Activated CD8-positive, alpha-beta memory T cell treated with anti-CD3 and anti-CD28 coated beads, Interleukin-2, amount 50 U/mL, for 1 hour (primary cell): Measurements from ENCODE around the gene EPB41L2.
"Not testable (repeated sequence)": the region's sequence is repeated elsewhere in the genome, so short reads cannot be mapped to it uniquely, and the experiment has no call there.

ENCODE experiments used
- DNase-seq: peaks from one replicate; pipeline ENCODE4 v3.0.0-alpha.2; 2020; ENCODE audit errors: extremely low read depth

The EPB41L2 gene

DNA sequence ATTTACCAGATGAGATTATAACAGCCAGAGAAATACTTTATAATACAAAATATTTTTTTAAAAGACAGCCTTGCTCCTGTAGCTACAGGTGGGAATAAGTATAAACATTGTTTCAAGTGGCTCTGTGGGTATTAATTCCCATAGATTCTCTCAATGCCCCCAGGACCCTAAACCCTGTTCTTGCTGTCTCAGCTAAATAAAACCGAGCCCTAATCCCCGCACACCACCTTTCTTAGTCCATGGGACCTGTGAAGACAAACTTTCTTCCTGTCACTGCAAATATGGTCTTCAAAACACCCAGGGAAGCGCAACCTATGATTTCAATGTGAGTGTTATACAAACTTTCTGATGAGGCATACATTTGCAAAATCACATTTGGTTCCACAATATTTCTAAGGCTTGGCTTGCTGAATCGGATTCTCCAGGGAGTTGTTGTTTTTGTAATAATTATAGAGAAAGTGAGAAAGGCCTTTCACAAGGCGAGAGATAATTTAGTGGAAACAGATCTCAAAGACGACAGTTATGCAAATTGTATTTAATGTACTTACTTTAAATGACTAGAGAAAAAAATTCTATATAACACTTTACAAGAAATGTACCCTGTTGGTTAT lies 224.7 kb downstream of the EPB41L2 start:
- DNase-seq, result no peak

DNA sequence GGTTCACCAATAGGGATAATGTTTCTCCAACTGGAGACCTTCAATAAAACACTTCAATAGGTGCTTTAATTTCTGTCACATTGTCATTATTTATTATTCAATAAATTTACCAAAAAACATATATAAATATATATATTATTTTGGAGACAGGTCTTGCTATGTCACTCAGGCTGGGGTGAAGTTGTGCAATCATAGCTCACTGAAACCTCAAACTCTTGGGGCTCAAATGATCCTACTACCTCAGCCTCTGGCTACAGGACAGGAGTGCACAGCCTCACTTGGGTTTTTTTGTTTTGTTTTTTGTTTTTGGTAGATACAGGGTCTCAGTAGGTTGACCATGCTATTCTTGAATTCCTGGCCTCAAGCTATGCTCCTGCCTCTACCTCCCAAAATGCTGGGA lies 226.0 kb downstream of the EPB41L2 start:
- DNase-seq, result no peak

DNA sequence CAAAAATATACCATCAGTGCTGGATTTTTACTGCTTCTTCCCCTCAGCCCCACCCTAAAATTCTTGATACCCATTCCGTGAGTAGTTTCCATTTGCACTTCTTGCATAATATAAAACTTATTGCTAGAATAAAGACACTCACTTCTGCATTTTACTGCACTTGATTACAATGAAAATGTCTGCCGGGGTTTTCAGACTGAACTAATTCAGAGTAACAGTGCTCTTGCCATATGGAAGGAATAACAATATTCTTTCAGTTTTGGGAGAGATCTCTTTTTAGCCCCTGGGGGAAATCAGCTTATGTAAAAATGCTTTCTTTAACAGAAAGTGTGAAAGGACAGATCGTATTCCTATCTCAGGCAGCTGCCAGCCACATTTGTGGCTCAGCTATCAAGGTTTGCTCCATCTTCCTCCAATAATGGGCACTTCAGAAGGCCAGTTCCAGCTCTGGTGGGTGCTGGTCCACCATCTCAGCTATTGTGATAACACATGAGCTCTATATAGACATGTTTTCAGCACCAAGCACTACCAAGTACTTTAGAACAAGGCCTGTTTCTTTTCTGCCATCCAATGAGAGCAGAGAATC lies 226.9 kb downstream of the EPB41L2 start:
- DNase-seq, result no peak

DNA sequence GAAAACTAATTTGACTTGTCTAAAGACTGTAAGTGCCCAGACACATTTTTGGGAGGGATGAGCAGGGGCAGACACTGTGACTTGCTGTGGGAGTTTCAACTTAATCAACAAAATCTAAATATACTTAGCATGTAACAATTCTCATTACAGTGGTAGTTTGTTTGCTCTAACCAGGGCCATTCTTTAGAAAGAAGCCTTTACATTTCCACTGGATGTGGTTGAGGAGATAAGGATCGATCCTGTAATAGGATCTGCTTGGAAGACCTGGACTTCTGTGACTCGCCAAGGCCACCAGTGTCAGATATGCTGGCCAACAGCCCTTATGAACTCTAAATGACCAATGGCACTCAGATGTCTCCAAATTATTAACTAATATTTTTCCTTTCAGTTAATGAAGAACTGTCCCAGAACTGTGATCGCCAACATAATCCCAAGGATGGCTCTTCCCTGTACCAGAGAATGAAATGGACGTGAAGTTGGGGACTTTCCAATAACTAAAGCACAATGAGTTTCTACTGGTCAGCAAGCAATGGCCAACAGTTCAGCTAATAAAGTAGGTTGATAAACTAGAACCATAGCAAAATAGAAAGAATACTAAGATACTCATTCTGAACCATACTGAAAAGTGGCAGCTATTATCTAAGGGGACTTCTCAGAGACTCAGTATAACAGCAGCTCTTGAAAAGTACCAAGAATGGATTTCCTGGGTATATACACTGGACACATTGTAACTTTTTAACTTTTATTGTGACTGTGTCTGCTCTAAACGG lies 228.4 kb downstream of the EPB41L2 start:
- DNase-seq, result no peak

DNA sequence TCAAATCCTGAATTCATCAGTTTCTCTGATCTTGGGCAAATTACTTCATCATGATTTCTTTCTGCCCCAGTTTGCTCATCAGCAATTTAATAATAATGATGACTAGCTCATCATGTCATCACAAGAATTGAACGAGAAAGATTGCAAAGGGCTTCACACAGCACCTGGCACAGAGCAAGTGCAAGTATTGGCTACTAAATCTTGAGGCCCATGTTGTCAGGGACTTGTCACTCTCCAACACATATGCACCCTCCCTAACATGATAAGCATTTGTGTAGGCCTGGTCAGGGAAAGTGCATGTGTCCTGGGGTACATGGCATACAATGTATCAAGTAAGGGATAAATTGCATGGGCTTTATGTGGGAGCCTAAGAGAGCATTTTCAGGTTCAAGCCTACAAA lies 229.5 kb downstream of the EPB41L2 start:
- DNase-seq, result no peak

DNA sequence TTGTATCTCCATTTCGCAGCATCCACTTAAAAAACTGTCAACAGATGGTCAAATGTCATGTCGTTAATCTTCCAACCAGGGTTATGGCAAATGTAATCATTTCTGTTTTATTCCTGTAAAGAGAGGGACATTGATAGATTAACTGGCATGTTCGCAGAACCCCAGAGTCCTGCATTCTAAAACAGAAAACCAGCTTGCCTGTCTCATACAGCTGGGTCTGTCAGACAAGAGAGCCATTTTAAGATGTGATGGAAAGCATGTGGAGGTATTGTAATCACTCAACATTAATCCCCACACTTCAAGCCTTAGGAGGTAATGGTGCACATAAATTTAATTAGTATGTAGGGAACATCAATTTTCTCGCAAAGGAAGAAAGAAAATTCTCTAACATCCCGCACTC lies 231.4 kb downstream of the EPB41L2 start:
- DNase-seq, result no peak

DNA sequence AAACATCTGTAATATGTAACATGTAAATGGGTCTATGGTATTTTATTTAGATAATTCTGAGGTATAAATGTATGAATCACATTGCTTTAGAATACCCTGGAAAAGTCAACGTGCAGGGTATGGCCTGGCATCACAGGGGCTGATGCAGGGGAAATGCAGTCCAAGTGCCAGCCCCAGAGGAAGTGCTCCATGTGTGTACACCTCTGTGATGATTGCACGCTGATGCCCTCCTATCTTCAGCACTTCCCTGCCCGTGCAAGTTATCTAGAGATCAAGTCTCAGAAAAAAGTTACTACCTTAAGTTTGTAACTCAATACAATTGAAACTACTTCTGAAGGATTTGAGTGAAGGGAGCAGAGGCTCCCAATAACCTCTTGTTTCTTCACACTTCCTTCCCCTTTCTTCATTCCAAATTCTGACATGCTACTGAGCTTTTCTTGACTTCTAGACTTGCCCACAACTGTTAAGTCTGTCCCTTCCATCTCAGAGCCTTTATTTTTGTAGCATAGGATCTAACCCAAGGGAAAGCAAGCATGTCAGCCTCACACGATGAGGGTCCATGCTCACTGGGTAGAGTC lies 233.6 kb downstream of the EPB41L2 start:
- DNase-seq, result no peak

DNA sequence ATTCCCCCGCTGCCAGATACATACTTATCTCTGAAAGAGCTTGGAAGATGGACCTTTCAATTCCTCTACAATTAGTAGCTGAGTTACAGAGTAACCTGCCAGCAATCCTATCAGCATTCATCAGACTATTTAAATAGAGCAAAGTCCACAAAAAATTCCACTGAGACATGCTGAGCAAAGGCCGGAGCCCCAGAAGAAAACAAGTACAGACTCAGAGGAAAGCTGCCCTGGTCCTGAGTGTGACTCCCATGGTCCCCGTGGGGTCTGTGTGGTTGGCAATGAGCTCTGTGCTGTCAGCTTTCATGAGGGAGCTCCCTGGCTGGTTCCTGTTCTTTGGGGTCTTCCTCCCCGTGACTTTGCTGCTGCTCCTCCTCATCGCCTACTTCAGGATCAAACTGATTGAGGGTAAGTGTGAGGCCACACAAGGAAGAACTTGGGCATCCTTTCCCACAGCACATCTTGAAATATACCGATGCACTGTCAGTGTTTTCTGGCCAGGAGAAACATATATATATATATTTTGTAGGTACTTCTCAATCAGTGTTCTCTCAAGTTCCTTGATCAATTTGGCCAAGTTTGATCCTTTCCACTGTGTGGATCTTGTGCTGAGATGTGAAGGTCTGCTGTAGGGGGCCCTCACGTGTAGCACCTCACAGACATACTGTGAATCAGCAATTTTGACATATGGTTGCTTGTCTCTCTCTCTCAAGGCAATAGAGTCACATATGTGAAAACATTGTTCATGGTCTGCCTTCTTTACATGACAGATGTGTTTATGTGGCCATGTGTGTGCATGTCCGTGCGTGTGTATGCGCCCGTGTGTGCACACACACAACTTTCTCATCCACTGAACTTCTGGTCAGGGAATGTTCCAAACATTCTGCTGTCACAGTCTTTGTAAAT lies 235.5 kb downstream of the EPB41L2 start, which contains the start of gene SMLR1:
TSS of gene SMLR1 (plus strand) at position 160 of the 903 bp plus-strand sequence. CDS start at position 168, 8 bp downstream.
- DNase-seq, result no peak

DNA sequence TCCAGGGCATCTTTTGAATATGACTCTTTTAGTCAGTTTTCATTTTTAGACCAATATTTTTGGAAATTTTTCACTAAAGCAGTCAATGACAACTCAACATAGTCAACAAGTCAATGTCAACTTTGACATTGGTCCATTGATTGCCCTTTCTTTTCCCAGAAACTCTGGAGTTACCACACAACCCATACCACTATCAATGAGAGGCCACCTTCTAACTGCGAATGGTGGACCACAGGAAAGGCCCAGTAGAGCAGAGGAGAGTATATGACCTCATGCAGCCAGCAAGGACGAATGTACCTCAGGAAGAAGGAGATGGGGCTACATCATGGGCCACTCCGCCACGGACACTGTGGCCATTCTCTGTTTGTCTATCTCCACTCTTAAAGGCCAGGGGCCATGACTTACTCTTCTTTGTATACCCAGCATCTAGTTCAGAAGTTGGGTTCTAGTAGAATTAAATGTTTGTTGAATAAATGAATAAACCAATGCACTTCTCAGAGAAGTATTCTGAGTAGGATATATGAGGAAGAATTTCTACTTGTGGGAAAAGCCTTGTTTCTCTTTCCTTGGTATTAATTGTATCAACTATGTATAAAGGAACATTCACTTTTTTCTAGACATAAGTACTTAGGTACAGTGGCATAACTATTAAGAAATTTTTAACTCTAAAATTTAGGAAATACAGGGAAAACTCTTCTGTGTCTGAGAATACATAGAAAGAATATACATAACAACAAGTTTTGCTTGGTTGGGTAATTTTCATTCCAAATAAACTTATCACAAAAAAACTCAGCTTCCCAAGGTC lies 236.4 kb downstream of the EPB41L2 start:
- no peak for DNase-seq

DNA sequence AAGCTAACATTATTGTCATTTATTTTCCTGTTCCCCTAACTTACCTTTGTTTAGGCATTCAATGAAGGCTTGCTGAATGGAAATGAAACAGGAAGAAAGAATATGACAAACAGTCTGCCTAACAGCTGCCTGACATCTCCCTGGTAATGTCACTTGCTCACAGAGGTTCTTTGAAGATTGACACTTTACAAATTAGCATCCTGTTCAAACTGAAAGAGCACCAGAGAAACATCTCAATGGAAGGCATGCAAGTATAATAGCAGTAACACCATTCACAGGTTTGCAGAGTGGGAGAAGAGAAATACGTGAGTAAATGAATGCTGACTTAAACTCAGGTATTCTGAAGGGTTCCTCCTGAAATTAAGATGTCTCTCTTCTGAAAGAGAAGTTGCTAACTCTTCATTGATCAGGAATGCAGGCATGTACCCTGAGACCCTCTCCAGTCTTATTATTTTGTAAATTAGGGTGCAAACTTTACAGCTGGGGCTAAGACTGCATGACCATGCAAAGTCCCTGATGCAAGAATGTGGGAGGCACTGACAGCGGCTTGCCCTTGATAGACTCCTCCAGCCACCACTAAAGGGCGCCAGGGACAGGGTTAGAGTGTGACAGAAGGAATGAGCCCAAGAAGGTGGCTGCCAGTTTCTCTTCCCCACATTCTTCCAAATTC lies 237.1 kb downstream of the EPB41L2 start:
- DNase-seq, result no peak

DNA sequence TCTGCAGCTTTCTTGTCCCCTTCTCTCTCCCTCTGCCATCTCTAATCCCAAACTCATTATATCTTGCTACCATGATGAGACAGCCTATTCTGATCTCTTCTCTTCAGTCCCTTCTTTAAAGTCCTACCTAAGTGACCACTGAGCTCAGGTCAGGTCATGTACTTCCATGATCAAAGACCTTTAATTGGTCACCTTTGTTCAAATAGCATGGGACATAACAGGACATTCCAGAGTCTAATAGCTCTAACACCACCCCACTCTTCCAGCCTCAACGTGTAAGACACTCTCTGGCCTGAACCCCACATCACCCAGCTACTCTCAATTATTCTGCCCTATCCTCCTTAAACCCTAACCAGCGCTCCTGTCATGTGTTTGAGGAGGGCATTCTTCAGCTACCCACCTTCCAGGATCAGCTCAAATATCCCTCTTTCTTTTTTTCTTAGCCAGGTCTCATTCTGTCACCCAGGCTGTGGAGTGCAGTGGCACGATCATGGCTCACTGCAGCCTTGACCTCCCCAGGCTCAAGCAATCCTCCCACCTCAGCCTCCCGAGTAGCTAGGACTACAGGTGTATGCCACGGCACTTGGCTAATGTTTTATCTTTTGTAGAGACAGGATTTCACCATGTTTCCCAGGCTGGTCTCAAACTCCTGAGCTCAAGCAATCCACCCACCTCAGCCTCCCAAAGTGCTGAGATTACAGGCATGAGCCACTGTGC lies 237.9 kb downstream of the EPB41L2 start:
- no peak for DNase-seq

DNA sequence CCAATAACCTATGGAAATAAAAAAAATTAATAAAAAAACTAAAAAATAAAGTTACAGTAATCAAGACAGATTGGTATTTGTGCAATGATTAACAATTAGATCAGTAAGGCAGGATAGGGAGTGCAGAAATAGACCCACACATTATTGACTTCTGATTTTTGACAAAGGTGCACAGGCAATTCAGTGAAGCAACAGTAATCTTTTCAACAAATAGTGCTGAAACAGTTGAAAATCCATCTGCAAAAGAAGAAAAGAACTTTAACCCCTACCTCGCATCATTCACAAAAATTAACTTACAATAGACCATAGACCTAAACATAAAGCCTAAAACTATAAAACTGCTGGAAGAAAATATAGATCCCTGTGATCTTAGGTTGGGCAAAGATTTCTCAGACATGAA lies 240.3 kb downstream of the EPB41L2 start:
- DNase-seq, result no peak

DNA sequence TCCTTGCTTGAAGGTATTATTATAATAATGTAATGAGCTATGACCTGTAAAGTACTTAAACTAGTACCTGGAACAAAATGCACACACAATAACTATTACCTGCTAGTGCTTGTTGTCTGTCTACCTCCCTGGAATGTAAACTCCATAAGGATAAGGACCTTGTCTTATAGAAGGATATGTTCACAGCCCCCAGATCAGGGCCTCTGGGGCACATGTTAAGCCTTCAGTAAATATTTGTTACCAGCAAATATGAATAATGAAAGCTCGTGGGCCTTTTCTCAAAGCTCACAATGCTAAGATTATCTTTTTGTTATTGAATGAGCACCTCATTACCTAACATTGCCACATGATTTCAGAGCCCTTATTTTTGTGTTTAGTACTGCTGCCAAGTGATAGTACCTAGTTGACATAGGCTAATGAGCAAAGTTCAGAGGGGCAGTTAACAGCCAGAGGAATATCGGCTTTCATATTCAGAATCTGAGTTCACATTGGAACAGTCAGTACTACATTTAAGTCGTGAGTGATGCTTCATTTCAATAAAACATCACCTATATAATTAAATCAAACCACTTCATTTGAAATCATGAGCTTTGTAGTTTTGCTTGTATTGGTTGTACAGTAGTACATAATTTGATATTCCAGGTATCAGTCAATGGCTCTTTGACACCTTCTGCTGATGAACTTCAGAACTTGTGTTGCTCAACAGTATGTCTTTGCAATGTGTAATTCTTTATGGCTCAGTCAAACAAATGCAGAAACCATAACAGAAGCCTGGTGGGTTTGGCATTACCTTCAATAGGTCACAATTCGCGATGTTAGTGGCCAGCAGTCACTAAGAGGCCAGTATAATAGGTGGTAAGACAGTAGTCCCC lies 247.6 kb downstream of the EPB41L2 start:
- DNase-seq, result no peak

DNA sequence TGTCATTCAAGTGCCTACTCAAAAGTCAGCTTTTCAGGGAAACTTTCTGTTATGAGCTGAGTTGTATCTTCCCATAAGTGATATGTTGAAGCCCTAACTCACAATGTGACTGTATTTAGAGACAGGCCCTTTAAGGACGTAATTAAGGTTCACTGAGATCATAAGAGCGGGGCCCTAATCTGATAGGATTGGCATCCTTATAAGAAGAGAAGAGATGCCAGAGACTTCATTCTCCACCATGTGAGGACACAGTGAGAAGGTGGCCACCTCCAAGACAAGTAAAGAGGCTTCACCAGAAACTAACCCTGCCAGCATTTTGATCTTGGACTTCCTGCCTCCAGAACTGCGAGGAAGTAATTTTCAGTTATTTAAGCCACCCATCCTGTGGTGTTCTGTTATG lies 248.5 kb downstream of the EPB41L2 start:
- no peak for DNase-seq

DNA sequence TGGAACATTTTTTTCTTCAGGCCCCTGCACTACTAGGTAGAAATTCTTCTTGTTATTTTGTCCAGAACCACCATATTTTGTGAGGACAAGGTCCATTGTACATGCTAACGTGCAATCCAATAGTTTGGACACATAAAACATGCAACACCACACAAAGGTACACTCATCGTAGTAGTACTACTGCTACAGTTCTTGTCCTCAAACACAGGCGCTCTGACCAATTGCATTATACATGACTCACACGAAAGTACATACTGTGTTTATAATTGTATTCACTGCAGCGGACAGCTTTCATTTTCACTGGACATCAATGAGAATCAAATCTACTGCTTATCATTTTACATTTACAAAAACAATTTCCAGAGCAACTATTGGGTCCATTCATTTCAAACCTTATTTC lies 251.1 kb downstream of the EPB41L2 start:
- DNase-seq, result no peak

DNA sequence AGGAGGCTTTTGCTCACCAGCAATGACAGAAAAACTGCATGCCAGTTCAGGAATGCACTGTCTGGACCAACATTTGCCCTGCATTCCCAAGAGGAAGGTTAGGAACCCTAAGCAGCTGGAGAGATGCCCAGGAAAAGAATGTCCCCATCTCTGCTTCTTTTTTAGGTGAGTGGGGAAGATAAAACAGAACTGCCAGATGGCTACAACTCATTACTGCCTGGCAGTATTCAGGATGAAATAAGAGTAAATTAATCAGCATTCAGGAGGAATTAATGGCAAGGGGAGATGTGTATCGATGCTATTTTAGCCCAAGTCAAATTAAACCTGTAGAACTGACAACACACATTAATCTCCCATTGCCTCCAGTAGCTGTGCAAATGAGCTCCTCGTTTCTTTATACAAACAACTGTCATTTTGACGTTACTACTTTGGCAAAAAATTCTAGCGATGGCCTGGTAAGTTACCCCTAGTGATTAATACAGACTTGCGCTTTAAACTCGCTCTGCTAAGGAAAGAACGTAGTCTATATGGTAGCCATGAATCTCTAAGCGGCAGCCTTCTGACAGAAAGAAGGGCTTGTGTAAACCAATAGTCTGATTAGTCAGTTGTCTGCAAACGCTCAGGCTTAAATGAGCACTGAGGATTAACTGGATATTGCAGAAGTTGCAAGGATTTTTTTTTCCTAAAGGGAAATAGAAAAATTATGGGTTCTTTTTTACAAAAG lies 252.6 kb downstream of the EPB41L2 start:
- DNase-seq, result no peak

DNA sequence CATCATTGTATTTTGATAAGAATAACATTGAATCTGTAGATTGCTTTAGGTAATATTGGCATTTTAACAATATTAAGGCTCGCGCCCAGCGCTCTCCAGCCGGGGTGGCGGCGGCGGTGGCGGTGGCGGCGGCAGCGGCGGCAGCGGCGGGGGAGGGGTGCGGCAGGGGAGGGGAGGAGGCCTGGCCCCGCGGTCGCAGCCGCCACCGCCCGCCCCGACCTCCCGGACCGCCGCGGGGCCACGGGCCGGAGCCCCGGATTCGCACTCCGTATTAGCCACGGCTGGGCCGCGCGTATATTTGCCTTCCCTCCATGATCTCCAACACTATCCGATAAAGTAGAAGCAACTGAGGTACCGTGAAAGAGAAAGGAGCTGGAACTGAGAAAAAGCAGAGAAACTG lies 261.7 kb downstream of the EPB41L2 start:
- not testable (repeated sequence) for DNase-seq

DNA sequence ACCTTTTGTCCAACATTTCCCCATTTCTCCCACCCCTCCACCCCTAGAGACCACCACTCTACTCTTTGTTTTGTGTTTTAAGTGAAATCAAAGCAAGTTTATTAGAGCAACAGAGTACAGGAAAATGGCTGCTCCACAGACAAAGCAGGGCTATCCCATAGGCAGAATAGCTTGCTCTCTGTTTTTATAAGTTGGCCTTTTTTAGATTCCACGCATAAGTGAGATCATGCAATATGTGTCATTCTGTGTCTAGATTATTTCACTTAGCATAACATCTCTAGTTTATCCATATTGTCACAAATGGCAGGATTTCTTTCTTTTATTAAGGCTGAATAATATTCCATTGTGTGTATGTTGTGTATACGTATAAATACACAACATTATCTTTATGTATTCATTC lies 266.0 kb downstream of the EPB41L2 start:
- DNase-seq, result no peak
